B cell (primary cell): ENCODE measurements around the gene PARP16.

Experiments
- CTCF ChIP-seq: fragments of 200-600 bp; IDR thresholded peaks from one replicate; pipeline ENCODE4 v1.8.0; 2022; ENCODE audit warnings: antibody characterized with exemption, mild to moderate bottlenecking
- EZH2 ChIP-seq: IDR thresholded peaks from 2 replicates; pipeline ENCODE4 v1.6.1; 2012; ENCODE audit warnings: borderline replicate concordance, low read depth, mild to moderate bottlenecking, moderate library complexity, low read length; ENCODE audit not compliant: insufficient read depth, poor library complexity, severe bottlenecking

- TF ChIP-seq CTCF (no peak), EZH2 (no peak)
Measured at GRCh38 chr15:65286704-65287519, at the start of gene PARP16.
